Measurements from ENCODE around the gene LETM1.

Gene LETM1

GRCh38 chr4:1793496-1793840 lies 62.5 kb downstream of the LETM1 start:
- DNase-seq, result peak; percentile 18

DNA sequence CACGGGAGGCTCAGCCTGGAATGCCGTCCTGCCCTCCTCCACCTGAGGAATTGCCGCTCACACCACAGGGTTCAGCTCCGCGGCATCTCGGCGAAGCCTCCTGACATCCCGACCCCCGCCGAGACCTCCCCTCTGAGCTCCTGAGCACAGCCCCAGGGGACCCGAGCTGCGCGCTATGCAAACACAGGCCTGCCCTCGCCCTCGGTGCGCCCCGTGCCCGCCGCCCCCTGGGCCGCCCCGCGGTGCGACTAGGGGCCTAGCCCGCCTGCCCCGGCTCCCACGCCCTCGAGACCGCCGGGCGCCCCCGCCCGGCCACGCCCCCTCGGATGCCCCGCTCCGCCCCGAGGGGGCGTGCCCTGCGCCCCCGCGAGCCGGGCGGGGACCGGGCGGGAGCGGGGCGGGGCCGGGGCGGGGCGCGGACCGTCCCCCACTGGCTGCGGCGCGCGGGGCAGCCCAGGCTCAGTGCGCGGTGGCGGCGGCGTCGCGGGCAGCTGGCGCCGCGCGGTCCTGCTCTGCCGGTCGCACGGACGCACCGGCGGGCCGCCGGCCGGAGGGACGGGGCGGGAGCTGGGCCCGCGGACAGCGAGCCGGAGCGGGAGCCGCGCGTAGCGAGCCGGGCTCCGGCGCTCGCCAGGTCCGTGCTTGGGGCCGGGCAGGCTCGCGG lies 63.0 kb downstream of the LETM1 start, which contains the start of gene FGFR3:
Gene FGFR3 (plus strand): TSS at position 462 of the 664 bp plus-strand sequence. CDS start 642 bp downstream, outside the sequence.
- DNase-seq, result peak; percentile 18

- DNase-seq, result no peak
Measured at GRCh38 chr4:1792158-1792831, 63.7 kb downstream of the LETM1 start.

GRCh38 chr4:1790005-1790404 lies 66.0 kb downstream of the LETM1 start:
- no peak for DNase-seq

DNA sequence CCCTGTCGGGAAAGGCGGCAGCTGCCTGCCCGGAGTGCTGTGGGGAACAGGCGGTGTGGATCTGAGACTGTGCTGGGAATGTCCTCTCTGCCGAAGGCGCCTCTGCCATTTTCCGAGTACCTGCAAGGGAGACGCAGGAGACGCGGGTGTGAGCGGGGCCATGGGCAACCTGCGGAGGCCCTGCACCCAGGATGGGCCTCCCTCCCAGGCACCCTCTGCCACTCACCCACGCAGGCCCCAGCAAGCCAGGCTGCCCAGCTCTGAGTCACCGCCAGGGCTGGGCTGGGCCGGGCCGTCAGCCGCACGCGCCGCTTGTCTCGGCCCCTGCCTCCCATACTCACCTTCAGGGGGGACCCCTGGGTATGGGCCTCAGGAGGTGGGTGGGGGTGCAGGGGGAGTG lies 66.4 kb downstream of the LETM1 start:
- no peak for DNase-seq

- no peak for DNase-seq
Measured at GRCh38 chr4:1788254-1788973, 67.5 kb downstream of the LETM1 start.

GRCh38 chr4:1787411-1788077 lies 68.4 kb downstream of the LETM1 start:
- no peak for DNase-seq

DNA sequence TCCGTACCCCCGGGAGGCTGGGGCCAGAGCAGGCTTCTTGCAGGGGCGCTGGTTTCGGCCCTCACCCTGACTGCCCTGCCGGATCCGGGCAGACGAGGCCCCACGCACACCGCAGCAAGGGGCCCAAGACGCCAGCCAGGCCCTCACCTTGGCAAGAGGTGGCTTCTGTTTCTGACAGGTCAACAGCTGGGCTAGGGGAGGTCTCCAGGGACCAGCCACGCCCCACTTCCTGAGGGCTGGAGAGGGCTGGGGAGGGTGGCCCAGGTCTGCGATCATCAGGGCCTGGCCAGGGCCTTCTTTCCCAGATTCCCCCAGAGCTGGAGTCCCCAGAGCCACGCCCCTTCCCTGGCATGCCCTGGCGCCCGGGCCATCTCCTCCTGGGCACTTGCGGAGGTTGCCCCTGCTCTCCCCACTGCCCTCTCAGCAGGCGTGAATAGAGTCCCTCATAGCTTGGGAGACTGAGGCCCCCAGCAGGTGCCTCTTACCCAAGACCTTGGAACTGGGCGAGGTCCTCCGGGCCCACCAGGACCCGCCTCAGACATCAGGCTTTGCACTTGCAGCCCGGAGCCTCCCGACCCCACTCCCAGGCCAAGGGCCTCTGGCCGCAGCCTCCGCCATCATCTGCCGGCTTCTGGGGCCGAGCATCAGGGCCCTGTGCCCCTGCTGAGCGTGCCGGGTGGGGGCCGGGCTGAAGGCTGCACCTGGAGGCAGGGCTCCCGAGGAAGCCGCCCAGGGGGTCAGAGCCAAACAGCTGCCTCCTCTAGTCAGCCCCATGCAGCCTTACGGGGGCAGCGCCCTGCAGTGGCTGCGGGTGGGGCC lies 69.2 kb downstream of the LETM1 start:
- DNase-seq, result no peak

- DNase-seq, result no peak
Measured at GRCh38 chr4:1785592-1785991, 70.4 kb downstream of the LETM1 start.

DNA sequence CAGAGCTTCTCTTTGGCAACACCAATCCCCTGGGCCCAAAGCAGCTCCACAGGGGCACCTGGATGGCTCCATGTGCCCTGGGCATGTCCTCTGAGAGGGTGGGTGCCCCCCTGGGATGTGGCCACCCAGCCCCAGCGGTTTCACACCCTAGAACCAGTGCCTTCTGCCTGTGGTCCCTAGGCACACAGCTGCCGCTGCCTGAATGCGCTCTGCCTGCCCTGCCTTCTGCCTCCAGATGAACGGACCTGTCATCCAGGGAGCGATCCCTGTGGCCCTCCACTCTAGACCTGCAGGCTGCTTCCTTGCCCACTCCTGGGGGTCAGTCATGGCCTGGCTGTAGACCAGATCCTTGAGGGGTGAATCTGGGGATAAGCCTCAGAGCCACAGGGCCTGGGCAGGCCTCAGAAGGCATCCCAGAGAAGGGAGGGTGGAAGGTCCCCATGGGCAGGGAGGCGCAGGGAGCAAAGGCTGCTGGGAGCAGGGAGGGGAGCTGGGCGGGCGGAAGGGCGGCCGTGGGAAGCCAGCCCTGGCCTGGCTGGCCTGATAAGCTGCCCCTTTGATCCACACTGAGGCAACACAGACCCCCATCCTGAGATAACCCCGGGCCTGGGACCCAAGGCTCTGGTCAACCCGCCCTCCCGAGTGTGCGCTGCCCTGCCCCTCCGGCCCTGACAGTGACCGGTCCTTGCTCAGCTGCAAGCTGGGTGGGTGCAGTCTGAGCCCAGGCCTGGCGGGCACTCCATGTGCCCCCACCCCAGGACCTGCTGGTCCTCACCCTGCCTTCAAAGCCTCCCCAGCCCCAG lies 71.0 kb downstream of the LETM1 start:
- DNase-seq, result no peak

- DNase-seq, result no peak
Measured at GRCh38 chr4:1784395-1784788, 71.6 kb downstream of the LETM1 start.

DNA sequence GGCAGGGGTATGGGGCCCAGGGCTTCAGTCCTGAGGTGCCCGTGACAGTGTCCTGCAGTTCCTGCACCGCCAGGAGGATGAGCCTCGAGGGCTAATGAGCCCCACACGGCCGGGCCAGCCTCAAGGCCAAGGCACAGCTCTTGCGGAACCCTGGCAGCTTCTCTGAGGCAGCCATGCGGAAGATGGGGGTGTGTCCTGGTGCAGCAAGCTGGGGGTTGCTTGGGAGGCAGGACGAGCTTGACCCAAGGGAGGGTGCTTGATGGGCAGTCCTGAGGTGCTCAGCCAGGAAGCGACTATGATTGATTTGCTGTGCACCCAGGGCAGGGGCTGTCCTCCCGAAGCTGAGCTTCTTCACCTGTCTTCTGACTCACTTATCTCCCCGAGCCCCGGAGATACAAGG lies 72.0 kb downstream of the LETM1 start:
- no peak for DNase-seq

DNA sequence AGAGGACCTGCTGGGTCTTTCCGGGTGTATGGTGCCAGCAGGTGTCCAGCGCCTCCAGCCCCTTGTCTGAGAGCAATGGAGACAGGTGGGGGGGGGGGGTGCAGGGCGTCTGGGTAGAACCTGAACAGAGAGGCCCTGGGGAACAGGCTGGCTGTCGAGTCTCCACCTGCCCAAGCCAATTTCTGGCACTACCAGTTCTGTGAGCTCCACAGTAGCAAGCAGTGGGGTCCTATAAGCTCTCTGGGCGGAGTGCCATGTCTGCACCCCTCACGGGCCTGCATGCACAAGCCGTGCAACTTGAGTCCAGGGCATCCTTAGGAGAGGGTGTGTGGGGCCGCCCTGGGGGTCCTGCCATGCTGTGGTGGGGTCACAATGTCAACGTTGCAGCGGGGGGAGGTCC lies 72.9 kb downstream of the LETM1 start:
- DNase-seq, result no peak

DNA sequence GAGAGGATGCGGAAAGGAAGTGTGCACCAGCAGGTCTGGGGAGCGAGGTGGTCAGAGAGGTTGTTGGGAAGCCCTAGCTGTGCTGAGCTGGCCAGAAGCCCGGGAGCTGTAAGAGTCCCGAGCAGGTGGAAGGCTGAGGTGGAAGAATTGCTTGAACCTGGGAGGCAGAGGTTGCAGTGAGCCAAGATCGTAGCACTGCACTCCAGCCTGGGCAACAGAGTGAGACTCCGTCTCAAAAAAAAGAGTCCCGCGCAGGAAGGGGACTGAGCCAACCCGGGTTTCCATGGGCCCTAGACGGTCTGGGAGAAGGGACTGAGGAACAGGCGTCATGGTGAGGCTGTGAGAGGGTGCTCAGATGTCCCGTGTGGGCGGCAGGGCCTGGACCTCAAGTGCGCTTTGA lies 75.5 kb downstream of the LETM1 start:
- no peak for DNase-seq

GRCh38 chr4:1779588-1780382 lies 76.2 kb downstream of the LETM1 start:
- DNase-seq, result no peak

- no peak for DNase-seq
Measured at GRCh38 chr4:1778642-1779392, 77.1 kb downstream of the LETM1 start.

GRCh38 chr4:1777822-1778641 lies 77.9 kb downstream of the LETM1 start:
- DNase-seq, result no peak

DNA sequence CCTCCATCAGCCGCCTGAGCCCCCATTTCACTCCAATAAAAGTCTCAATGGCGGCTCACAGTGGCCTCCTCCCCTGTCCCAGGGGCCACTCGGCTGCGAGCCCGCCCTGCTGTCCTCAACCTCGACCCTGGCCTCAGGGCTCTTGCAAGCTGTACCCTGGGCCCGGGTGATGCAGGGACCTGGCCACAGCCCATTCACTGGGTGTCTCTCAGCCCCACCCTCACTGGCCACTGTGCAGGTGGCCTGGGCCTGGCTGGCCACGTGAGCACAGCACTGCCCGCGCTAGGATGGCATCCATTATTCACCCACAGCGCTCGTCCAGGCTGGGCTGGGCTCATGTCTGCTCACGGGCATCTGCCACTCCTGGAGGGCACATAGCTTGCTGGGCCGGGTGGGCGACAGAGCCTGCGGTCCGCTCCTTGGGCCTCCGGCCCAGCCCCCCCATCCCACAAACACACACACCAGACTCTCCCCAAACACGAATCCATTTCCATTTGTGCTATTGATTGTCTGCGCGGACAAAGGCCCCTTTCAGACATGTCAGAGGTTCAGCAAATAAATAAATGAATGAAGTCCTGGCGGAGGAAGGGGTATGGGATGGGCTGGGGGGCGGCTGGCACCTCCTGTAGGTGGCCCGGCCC lies 79.3 kb downstream of the LETM1 start:
- no peak for DNase-seq
